ENCODE results near the gene EBF3.

EBF3 gene

GRCh38 chr10:129939416-129940275 lies 24.4 kb downstream of the EBF3 start:
- no peak overlapping the region for H3K4me2 ChIP-seq (ENCODE audit: low read length, poor library complexity, severe bottlenecking)
- no peaks in the 10 kb centered on the region for H3K79me1 ChIP-seq (replicated peaks; ENCODE audit: low read length, poor library complexity, severe bottlenecking)
- H3K4ac ChIP-seq (ENCODE audit: low read depth in 1 of 2, low read length in 2 of 2), result no peak overlapping the region
- no peaks in the 10 kb centered on the region for H3K4me1 ChIP-seq (ENCODE audit: control insufficient read depth, insufficient read depth, low read depth, low read length)
- H3K27me3 ChIP-seq (ENCODE audit: control insufficient read depth in 1 of 2, insufficient read depth in 1 of 2, low read length in 2 of 2), result no peaks in the 10 kb centered on the region
- H3K9ac ChIP-seq (ENCODE audit: low read length), result peak overlapping the region; percentile 27
- no peak overlapping the region for H4K8ac ChIP-seq (ENCODE audit: low read length)
- no peak overlapping the region for H3K14ac ChIP-seq (ENCODE audit: low read length in 2 of 2)
- H2BK15ac ChIP-seq (ENCODE audit: low read depth, poor library complexity, severe bottlenecking), result no peak overlapping the region
- H3K36me3 ChIP-seq (ENCODE audit: control insufficient read depth in 1 of 2, insufficient read depth in 2 of 2, low read depth in 1 of 2, low read length in 2 of 2), result peaks cover 0 to 85% of the 10 kb centered on the region in 2 experiments
- WGBS, result 91% methylated on average over 21 of the region's 23 CpGs
- no peaks in the 10 kb centered on the region for H3K9me3 ChIP-seq (ENCODE audit: control insufficient read depth, low read length)
- no peak overlapping the region for H3K4me3 ChIP-seq (ENCODE audit: insufficient read depth in 1 of 2, low read depth in 1 of 2, low read length in 2 of 2)
- no peak overlapping the region for H3K23ac ChIP-seq (ENCODE audit: low read length in 2 of 2)
- no peak overlapping the region for H3K18ac ChIP-seq (ENCODE audit: low read depth in 1 of 2, low read length in 2 of 2)
- H2BK5ac ChIP-seq (ENCODE audit: low read depth, low read length, poor library complexity, severe bottlenecking), result no peak overlapping the region
- no peak for DNase-seq
- no peak overlapping the region for H2BK120ac ChIP-seq (ENCODE audit: low read depth, low read length)
- no peak overlapping the region for H3K27ac ChIP-seq (ENCODE audit: low read length, poor library complexity, severe bottlenecking)
- H2BK12ac ChIP-seq (ENCODE audit: low read length in 2 of 2), result no peak overlapping the region
- no peak overlapping the region for H2AFZ ChIP-seq (ENCODE audit: low read depth, low read length)
- H2AK5ac ChIP-seq (ENCODE audit: low read length, severe bottlenecking), result no peak overlapping the region
- no peak overlapping the region for H4K91ac ChIP-seq (ENCODE audit: low read length)

- H3K4me3 ChIP-seq (ENCODE audit: insufficient read depth in 1 of 2, low read depth in 1 of 2, low read length in 2 of 2), result no peak overlapping the region
- H3K4me1 ChIP-seq (ENCODE audit: control insufficient read depth, insufficient read depth, low read depth, low read length), result no peaks in the 10 kb centered on the region
- peaks cover 0 to 82% of the 10 kb centered on the region in 2 experiments for H3K36me3 ChIP-seq (ENCODE audit: control insufficient read depth in 1 of 2, insufficient read depth in 2 of 2, low read depth in 1 of 2, low read length in 2 of 2)
- no peak overlapping the region for H2BK15ac ChIP-seq (ENCODE audit: low read depth, poor library complexity, severe bottlenecking)
- H3K27ac ChIP-seq (ENCODE audit: low read length, poor library complexity, severe bottlenecking), result no peak overlapping the region
- WGBS, result 89% methylated on average over 8 of the region's 8 CpGs
- H2BK120ac ChIP-seq (ENCODE audit: low read depth, low read length), result no peak overlapping the region
- no peak overlapping the region for H4K8ac ChIP-seq (ENCODE audit: low read length)
- peak overlapping the region; percentile 27 for H3K9ac ChIP-seq (ENCODE audit: low read length)
- DNase-seq, result no peak
- no peaks in the 10 kb centered on the region for H3K27me3 ChIP-seq (ENCODE audit: control insufficient read depth in 1 of 2, insufficient read depth in 1 of 2, low read length in 2 of 2)
- H3K18ac ChIP-seq (ENCODE audit: low read depth in 1 of 2, low read length in 2 of 2), result no peak overlapping the region
- H2BK5ac ChIP-seq (ENCODE audit: low read depth, low read length, poor library complexity, severe bottlenecking), result no peak overlapping the region
- no peak overlapping the region for H2AFZ ChIP-seq (ENCODE audit: low read depth, low read length)
- no peaks in the 10 kb centered on the region for H3K9me3 ChIP-seq (ENCODE audit: control insufficient read depth, low read length)
- H3K23ac ChIP-seq (ENCODE audit: low read length in 2 of 2), result no peak overlapping the region
- no peak overlapping the region for H2AK5ac ChIP-seq (ENCODE audit: low read length, severe bottlenecking)
- no peak overlapping the region for H4K91ac ChIP-seq (ENCODE audit: low read length)
- no peaks in the 10 kb centered on the region for H3K79me1 ChIP-seq (replicated peaks; ENCODE audit: low read length, poor library complexity, severe bottlenecking)
- H2BK12ac ChIP-seq (ENCODE audit: low read length in 2 of 2), result no peak overlapping the region
- H3K14ac ChIP-seq (ENCODE audit: low read length in 2 of 2), result no peak overlapping the region
- no peak overlapping the region for H3K4ac ChIP-seq (ENCODE audit: low read depth in 1 of 2, low read length in 2 of 2)
- H3K4me2 ChIP-seq (ENCODE audit: low read length, poor library complexity, severe bottlenecking), result no peak overlapping the region
Observed at GRCh38 chr10:129938460-129938859, 25.6 kb downstream of the EBF3 start.

- Histone ChIP-seq H4K8ac (ENCODE audit: low read length) (no peak overlapping the region), H3K4me2 (ENCODE audit: low read length, poor library complexity, severe bottlenecking) (no peak overlapping the region), H2AFZ (ENCODE audit: low read depth, low read length) (no peak overlapping the region), H3K23ac (ENCODE audit: low read length in 2 of 2) (no peak overlapping the region), H4K91ac (ENCODE audit: low read length) (no peak overlapping the region), H3K27me3 (ENCODE audit: control insufficient read depth in 1 of 2, insufficient read depth in 1 of 2, low read length in 2 of 2) (no peaks in the 10 kb centered on the region), H3K9me3 (ENCODE audit: control insufficient read depth, low read length) (no peaks in the 10 kb centered on the region), H3K27ac (ENCODE audit: low read length, poor library complexity, severe bottlenecking) (no peak overlapping the region), H2BK120ac (ENCODE audit: low read depth, low read length) (no peak overlapping the region), H2BK12ac (ENCODE audit: low read length in 2 of 2) (no peak overlapping the region), H2BK5ac (ENCODE audit: low read depth, low read length, poor library complexity, severe bottlenecking) (no peak overlapping the region), H3K18ac (ENCODE audit: low read depth in 1 of 2, low read length in 2 of 2) (no peak overlapping the region), H3K79me1 (replicated peaks; ENCODE audit: low read length, poor library complexity, severe bottlenecking) (no peaks in the 10 kb centered on the region), H3K9ac (ENCODE audit: low read length) (no peak overlapping the region), H3K4me1 (ENCODE audit: control insufficient read depth, insufficient read depth, low read depth, low read length) (no peaks in the 10 kb centered on the region), H2AK5ac (ENCODE audit: low read length, severe bottlenecking) (no peak overlapping the region), H2BK15ac (ENCODE audit: low read depth, poor library complexity, severe bottlenecking) (no peak overlapping the region), H3K4ac (ENCODE audit: low read depth in 1 of 2, low read length in 2 of 2) (no peak overlapping the region), H3K36me3 (ENCODE audit: control insufficient read depth in 1 of 2, insufficient read depth in 2 of 2, low read depth in 1 of 2, low read length in 2 of 2) (peaks cover 0 to 81% of the 10 kb centered on the region in 2 experiments), H3K4me3 (ENCODE audit: insufficient read depth in 1 of 2, low read depth in 1 of 2, low read length in 2 of 2) (no peak overlapping the region), H3K14ac (ENCODE audit: low read length in 2 of 2) (no peak overlapping the region)
- DNase-seq, result no peak
- 90% methylated on average over 10 of the region's 10 CpGs for WGBS
Observed at GRCh38 chr10:129937351-129937751, 26.7 kb downstream of the EBF3 start.

GRCh38 chr10:129936923-129937300 lies 27.2 kb downstream of the EBF3 start:
- no peak overlapping the region for H3K23ac ChIP-seq (ENCODE audit: low read length in 2 of 2)
- no peaks in the 10 kb centered on the region for H3K27me3 ChIP-seq (ENCODE audit: control insufficient read depth in 1 of 2, insufficient read depth in 1 of 2, low read length in 2 of 2)
- no peak overlapping the region for H3K14ac ChIP-seq (ENCODE audit: low read length in 2 of 2)
- H2BK120ac ChIP-seq (ENCODE audit: low read depth, low read length), result no peak overlapping the region
- H3K4ac ChIP-seq (ENCODE audit: low read depth in 1 of 2, low read length in 2 of 2), result no peak overlapping the region
- WGBS, result 93% methylated on average over 16 of the region's 16 CpGs
- no peak overlapping the region for H4K8ac ChIP-seq (ENCODE audit: low read length)
- H3K4me1 ChIP-seq (ENCODE audit: control insufficient read depth, insufficient read depth, low read depth, low read length), result no peaks in the 10 kb centered on the region
- H2BK5ac ChIP-seq (ENCODE audit: low read depth, low read length, poor library complexity, severe bottlenecking), result no peak overlapping the region
- H2AK5ac ChIP-seq (ENCODE audit: low read length, severe bottlenecking), result no peak overlapping the region
- H3K9me3 ChIP-seq (ENCODE audit: control insufficient read depth, low read length), result no peaks in the 10 kb centered on the region
- H3K27ac ChIP-seq (ENCODE audit: low read length, poor library complexity, severe bottlenecking), result no peak overlapping the region
- no peak overlapping the region for H3K4me3 ChIP-seq (ENCODE audit: insufficient read depth in 1 of 2, low read depth in 1 of 2, low read length in 2 of 2)
- no peak overlapping the region for H2BK12ac ChIP-seq (ENCODE audit: low read length in 2 of 2)
- H3K9ac ChIP-seq (ENCODE audit: low read length), result no peak overlapping the region
- H2AFZ ChIP-seq (ENCODE audit: low read depth, low read length), result no peak overlapping the region
- H2BK15ac ChIP-seq (ENCODE audit: low read depth, poor library complexity, severe bottlenecking), result no peak overlapping the region
- no peak overlapping the region for H3K18ac ChIP-seq (ENCODE audit: low read depth in 1 of 2, low read length in 2 of 2)
- no peak for DNase-seq
- no peak overlapping the region for H3K4me2 ChIP-seq (ENCODE audit: low read length, poor library complexity, severe bottlenecking)
- no peaks in the 10 kb centered on the region for H3K79me1 ChIP-seq (replicated peaks; ENCODE audit: low read length, poor library complexity, severe bottlenecking)
- peaks cover 0 to 81% of the 10 kb centered on the region in 2 experiments for H3K36me3 ChIP-seq (ENCODE audit: control insufficient read depth in 1 of 2, insufficient read depth in 2 of 2, low read depth in 1 of 2, low read length in 2 of 2)
- H4K91ac ChIP-seq (ENCODE audit: low read length), result no peak overlapping the region
